GM18526 (cell line): ENCODE data around the gene KRT85.

Experiments
- POLR2A ChIP-seq: IDR thresholded peaks from 3 replicates; pipeline ENCODE4 v1.6.1; 2011; ENCODE audit not compliant: insufficient read length; ENCODE audit errors: extremely low read depth

The KRT85 gene

DNA sequence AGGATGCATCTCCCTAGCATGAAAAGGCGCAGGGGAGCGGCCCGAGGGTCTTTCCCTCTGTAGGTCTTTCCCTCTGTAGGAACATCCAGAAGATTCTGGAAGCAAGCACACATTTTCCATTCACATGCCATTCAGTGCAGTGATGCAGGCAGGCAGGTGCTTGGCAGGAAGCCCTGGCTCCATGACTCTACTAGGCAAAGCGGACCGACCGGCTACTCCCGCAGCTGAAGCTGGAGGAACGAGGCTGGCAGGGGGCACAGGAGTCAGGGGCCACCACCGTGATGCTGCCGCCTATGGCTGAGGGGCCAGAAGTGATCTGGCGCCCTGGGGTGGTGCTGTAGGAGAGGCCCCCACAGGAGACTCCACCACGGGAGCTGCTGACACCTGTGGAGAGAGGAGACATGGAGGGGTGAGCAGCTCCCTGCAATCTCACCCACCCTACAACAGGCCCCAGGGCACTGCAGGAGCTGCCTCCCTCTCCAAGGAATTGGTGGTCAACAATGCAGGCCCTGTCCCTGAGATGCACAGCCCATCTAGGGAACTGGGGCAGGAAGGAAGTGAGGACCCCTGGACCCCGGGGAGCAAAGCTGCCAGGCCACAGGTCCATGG lies 6.5 kb downstream of the KRT85 start:
- TF ChIP-seq POLR2A: no peak

DNA sequence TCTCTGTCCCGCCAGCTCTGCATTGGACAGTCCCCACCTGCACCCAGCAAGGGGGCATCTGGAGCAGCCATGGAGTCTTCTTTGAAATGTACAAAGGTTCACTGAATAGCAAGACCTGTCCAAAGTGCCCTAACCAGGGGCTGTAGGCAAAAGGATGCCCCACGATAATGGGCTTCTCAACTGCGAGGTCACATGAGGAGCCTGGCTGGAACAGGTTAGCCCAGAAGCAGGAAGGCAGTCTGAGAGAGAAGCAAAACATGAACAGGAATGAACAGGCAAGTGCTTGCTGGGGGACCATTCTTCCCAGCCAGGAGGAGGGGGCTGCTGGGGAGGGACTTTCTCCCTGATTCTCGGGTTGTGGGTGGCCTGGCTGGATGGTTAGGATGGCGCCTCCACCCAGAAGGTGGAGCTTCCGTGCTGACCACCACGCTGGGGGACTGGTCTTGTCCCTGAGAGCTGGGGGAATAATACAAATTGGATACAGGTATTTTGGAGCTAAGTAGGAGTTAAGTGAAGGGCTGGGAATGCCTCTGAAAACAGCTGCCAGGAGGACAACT lies 7.1 kb downstream of the KRT85 start:
- TF ChIP-seq POLR2A: no peak

DNA sequence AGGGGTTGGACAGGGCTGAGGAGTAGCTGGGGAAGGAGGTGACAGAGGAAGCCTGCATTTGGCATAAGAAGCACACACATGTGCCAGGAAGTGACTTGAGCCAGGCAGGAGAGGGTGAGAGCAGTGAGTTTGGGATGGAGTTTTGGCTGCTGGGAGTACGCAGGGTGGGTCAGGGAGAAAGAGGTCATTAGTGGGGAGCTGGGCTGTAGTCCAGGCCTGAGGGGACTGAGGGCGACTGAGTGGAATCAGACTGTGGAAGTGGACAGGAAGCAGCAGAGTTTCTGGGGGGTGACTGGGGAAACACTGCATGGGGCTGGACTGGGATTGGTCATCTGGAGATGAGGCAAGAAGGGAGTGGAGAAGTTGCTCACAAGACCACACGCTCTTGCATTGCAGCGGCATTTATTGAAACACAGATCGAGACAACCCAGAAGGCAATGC lies 7.6 kb downstream of the KRT85 start:
- TF ChIP-seq POLR2A: no peak

DNA sequence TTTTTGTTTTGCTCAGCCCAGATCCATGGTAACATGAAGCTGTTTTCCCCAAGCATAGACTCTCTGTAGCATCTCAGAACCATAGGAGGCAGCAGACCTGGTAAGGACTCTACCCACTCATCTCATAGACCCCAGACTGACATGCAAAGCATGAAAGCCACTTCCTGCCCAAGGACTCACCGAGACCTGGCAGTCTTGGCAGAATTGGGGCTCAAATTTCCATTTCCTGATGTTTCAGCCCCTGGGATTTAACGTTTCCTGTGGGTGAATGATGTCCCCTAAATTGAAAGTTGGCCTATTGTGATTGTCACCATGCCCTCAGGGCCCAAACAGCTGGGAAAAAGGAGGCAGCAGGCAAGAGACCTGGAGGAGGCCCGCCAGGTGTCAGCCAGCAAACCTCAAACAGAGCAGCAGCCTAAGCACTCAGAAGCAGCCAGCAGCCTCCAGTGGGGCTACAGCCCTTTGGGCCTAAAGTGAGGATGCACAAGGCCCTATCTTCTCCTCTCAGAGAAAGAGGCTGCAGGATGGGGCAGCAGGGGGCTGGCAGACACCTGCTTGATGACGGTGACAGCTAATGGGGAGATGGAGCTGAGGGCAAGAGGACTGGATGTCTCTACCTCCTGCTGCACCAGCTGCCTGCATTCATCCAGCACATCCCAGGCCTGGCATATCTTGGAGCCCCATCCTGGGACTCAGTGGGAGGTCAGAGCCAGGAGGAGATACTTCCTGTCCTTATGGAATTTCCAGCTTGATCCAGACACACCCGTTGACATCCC lies 8.5 kb downstream of the KRT85 start:
- TF ChIP-seq POLR2A: no peak

DNA sequence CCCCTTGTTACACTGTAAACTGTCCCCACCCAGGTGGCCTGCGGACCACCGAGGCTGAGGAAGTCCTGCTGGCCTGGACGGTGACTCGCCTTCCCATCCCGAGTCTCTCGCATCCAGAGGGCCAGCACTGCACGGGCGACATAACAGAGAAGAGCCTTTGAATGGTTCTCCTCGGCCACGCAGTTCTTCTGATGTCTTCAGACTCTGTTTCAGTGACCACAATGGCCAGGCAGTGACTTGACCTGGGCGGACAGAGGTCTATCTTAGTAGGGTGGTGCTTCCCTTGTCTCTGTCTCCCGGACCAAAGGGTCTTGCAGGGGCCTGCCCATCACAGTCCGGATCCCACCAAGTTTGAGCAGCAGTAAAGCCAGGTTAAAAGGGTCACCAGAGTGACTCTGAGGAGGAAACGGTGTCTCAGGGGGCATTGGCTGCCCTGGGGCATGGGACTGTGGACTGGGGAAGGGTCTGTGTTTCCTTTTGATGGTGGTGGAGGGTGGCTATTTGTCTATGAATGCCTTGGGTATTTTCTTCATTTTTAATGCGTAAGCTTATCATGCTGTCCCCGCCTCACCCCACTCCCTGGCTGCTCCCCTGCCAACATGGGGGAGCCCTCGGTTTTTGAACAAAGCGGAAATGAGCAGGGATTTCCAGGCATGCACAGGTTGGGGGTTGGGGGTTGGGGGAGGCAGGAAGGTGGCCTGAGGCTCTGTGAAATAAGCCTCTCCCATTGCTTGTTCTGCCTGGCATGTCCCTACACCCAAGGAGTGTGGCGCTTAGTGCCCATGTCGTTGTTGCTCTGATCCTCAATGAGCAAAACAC lies 10.3 kb downstream of the KRT85 start:
- TF ChIP-seq POLR2A: no peak

DNA sequence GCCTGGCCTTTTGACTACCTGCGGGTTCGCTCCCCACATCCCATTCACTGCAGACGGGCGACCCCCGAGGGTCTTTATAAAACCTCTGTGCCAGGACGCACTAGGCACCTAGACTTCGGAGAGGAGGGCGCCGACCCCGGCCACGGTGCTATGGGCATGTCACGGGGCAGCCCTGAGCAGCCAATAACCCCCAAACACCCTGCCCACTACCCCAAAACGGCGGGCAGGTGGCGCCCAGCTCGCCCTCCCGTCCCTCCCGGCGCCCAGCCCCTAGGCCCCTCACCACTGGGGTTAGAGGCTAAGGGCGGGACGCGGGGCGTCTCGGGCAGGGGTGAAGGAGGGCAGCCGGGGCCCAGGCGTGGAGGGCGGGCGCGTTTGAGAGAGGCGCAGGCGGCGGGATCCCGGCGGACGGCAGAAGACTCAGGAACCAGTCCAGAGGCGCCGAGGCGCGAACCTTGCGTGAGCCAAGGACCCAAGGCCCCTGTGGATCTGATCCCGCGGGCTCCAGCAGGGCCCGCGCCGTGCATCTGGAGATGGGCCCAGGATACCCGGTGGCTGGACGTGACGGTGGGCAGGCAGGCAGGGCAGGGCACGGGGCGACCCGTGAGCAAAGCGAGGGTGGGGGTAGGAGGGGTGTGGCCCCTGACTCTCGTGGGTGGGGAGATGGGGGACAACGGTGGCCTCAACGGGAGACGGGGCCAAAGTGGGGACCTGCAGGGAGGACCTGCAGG lies 11.1 kb downstream of the KRT85 start:
- TF ChIP-seq POLR2A: no peak

DNA sequence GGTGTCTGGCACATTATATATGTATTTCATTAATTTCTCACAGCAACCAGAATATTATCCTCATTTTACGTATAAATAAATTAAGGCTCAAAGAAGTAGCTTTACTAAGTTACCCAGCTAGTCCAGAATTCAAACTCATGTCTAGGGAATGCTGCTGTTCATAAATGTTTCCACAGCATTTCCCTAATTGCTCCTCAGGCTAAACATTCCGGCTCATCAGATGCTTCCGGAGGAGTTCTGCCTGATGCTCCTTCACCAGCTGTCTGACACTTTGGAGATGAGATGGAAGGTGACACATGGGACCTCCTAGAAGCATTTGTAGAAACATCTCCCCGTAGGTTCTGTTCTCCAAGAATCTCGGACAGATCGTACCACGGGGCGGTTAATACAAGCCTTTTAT lies 12.1 kb downstream of the KRT85 start:
- TF ChIP-seq POLR2A: no peak

DNA sequence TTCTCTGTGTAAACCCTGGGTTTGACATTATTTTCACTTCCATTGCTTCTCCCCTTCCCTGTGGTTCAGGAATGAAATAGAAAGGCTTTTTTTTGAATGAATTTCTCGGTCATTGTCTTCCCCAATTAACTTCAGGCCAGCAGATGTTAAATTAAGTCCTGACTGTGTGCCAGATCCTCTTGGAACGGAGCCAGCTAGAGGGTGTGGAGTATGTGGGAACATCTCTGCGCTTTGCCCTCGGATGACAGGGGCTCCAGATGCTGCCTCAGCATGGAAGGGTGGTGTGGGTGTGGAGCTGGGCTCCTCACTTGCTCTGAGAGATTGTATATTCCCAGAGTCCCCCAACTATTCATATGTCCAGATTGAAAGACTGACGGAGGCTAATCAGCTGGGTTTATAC lies 13.1 kb downstream of the KRT85 start:
- TF ChIP-seq POLR2A: no peak

DNA sequence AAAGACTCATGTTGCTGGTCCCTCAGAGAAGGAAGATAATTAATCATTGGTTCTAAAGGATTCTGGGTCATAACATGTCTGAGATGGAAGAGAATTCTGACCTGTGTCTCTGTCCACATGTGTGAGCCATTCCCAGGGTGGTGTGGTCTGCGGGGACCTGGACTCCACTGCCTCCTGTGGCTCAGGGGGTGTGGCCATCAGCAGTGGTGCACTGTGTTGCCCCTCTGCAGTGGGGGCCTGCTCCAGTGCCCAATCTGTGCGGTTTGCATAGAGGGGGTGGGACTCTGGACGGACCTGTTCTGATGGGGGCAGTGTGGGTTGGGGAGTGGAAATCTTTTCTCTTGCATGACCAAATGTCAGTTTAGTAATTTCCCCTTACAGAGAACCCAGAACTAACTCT lies 13.5 kb downstream of the KRT85 start:
- no peak for TF ChIP-seq POLR2A

DNA sequence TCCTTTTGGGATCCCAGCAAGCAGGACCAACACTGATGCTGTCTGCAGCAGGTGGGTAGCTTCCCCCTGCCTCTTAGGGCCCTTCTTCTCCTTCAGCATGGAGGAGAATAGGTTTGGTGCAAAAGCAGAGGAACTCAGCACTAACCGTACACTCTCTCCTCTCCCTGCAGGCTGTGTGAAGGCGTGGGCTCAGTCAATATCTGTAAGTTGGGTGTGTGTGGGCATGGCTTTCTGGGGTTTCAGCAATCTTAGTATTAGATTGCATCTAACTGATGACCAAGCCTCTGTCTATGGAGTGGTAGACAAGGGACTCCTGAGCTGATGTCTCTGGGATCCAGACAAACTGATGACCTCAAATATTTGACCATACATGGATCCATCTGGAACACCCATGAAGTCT lies 14.3 kb downstream of the KRT85 start:
- no peak for TF ChIP-seq POLR2A

DNA sequence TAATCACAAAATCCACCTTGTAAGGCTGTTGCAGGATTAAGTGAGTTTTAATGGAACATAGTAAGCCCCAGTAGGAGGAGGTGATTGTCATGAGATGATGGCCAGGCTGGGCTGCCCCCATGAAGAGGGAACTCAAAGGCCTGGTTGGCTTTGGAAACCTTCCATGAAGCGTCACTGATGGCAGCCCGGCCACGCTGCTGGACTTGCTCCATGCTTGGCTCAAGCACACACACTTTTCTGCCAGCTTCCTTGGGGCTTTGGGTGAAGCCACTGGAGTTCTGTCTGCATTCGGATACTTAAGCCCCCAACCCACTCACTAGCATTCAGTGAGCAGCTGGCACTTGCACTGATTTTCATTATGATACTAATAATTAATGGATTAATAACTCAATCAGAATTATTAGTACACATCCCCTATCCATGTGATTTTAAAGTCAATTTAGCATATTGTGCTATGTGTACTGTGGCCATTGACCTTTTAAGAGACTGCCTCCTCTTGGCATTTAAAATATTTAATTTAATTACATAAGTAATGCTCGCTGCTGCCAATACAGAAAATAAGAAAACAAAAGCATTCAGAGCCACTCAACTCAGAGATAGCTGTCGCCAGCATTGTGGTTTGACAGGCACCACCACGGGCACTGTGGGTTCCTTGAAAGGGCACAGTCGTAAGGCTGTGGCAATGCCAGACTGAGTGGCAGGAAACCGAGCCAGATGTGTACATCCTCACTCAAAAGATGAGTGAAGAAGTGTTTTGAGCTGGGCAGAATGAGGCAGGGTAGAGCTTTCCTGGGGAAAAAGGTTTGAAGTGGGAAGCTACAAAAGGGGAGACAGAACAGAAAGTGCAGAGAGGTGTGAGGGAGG lies 15.9 kb downstream of the KRT85 start:
- TF ChIP-seq POLR2A: no peak

DNA sequence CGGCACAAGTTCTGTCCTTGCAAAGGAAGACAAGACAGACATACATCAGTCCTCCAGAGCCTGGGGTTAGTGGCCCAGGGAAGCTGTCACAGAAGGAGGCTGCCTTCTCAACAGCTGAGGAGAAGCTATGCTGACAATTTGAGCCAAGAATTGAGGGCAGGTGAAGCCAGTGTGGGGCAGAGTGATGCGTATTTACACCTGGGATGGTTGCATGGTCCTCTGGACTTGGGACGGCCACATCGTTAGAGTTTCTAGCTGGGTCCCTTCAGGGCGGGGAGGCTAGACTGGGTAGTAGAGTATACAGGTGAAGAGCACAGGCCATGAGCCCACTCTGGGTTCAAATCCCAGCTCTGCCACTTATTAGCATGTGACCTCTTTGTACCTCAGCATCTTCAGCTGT lies 16.5 kb downstream of the KRT85 start:
- no peak for TF ChIP-seq POLR2A

DNA sequence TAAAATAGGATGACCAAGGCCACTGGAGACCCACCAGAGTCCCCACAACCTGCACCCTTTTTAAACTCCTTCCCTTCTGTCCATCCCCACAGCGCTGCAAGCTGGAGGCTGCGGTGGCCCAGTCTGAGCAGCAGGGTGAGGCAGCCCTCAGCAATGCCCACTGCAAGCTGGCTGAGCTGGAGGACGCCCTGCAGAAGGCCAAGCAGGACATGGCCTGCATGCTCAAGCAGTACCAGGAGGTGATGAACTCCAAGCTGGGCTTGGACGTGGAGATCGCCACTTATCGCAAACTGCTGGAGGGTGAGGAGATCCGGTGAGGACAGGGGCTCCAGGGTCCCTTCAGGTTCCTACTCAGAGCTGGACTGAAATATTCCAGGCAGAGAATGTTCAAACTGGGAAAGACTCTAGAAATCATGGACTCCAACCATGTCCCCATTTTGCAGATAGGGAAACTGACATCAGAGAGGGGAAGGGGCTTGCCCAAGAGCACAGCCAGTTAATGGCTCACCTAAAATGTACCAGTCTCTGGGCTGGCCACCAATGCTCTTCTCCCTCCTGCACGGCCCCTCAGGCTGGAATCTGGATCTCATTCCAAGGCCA lies 17.2 kb downstream of the KRT85 start:
- no peak for TF ChIP-seq POLR2A

DNA sequence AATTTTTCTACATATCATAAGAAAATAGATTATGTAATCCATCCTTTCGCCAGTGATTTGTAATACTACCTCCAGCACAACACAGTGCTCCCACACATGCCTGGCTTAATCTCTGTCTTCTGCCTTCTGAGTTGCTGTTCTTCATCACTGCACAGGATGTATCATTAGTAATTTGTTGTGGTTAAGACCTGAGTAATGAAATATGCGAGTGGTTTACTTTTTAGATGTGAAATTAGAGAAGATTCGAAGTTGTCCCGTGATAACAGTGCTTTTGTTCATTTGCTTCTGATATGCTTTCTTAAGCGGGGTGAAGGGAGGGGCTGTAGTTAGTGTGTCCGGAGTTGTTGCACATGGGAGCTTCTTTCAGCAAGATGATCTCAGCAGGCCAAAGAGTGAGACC lies 18.1 kb downstream of the KRT85 start:
- no peak for TF ChIP-seq POLR2A
